Erythroblast (primary cell): Measurements from ENCODE around the gene PARVA.

Experiments
- GATA1 ChIP-seq: IDR thresholded peaks from 2 replicates; pipeline ENCODE4 v1.6.1; 2011; ENCODE audit warnings: low read depth, mild to moderate bottlenecking, control low read depth, low read length, moderate library complexity
- POLR2A ChIP-seq: IDR thresholded peaks from 2 replicates; pipeline ENCODE4 v1.6.1; 2011; ENCODE audit warnings: mild to moderate bottlenecking, low read length

- no peak for TF ChIP-seq POLR2A
- TF ChIP-seq GATA1 = no peak
Measured at GRCh38 chr11:12356944-12357655, 20.3 kb upstream of the PARVA start.
